ENCODE measurements around the gene SLC12A8. TPM values are rescaled to one million over a fixed set of nuclear protein-coding genes. Genes with fewer than 3 reads are reported as not detected.

SLC12A8 gene
- total and polyA plus RNA-seq, 9 of the 15 experiments (the other 6 are each of a cell fraction or from before 2014, with no cell fraction given): 0.04 to 0.33 (median 0.09) TPM; not detected in 4

DNA sequence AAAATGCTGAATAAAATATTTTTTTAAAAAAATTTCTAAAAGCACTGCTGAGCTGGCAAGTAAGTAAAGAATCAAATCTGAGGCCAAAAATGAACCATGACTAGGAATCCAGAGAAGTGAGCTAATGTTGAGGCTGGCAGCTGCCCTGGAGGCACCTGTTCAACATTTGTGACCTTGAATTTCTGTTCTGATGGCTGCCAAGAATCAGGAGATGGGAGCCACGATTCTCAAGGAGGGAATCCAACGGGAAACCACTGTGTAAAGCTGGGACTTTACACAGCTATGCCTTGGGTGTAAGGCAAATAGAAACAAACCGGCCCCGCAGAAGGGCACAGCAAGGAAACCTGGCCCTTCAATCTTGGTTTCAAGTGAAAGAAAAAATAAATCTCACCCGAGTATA lies 179.4 kb downstream of the SLC12A8 start:
- WGBS (ENCODE audit: insufficient coverage, low coverage, missing lambda C conversion rate): 0% methylated on average over 5 of the region's 5 CpGs
- Histone ChIP-seq H4K20me1 (replicated peaks; ENCODE audit: control insufficient read depth, insufficient read depth, low read length) (no peaks in the 10 kb centered on the region), H3K4me2 (ENCODE audit: insufficient read depth, low read length) (no peak overlapping the region), H3K27me3 (ENCODE audit: control insufficient read depth in 2 of 2, insufficient read depth in 2 of 2, low read length in 2 of 2) (peaks cover 2 to 19% of the 10 kb centered on the region in 2 experiments; a peak in 2 of 5 replicates), H3K9ac (ENCODE audit: insufficient read depth in 1 of 2, low read depth in 2 of 2, low read length in 2 of 2) (no peak overlapping the region), H3K4me3 (no peak overlapping the region), H3K27ac (ENCODE audit: extremely low read depth, low read depth, low read length) (no peak overlapping the region), H2AFZ (ENCODE audit: low read depth, low read length) (no peak overlapping the region), H3K9me1 (ENCODE audit: control insufficient read depth, insufficient read depth, low read length) (no peaks in the 10 kb centered on the region), H3K9me3 (replicated peaks; ENCODE audit: control insufficient read depth, insufficient read depth, low read depth, low read length) (no peaks in the 10 kb centered on the region), H3K4me1 (replicated peaks in 1 of 2; ENCODE audit: control insufficient read depth in 2 of 2, insufficient read depth in 2 of 2, low read length in 2 of 2) (no peaks in the 10 kb centered on the region), H3K36me3 (ENCODE audit: control insufficient read depth, insufficient read depth, low read length) (no peaks in the 10 kb centered on the region), H3K79me2 (ENCODE audit: control insufficient read depth, insufficient read depth, low read length) (no peaks in the 10 kb centered on the region)
- ChIA-PET POLR2A (no interaction called here), CTCF (ENCODE audit: low intra/inter-chr PET ratio) (no interaction called here)
- FAIRE-seq (no peak), DNase-seq (ENCODE audit: extremely low read depth in 1 of 4, low spot score in 3 of 4) (no peak), ATAC-seq (no peak)
- in situ Hi-C loops (cut with MboI) (no loop called here), intact Hi-C loops (cut with micrococcal nuclease) (no loop called here)
- no TSS peak for BruUV-seq (replicated peaks)
- TF ChIP-seq CBFA2T2 (conservative IDR thresholded peaks at IDR 0.05): no peak
- TF ChIP-seq BRD9 (IDR thresholded peaks at IDR 0.05; ENCODE audit: low read depth, partially characterized antibody): no peak
- TF ChIP-seq THRAP3 (IDR thresholded peaks at IDR 0.05; ENCODE audit: borderline replicate concordance): no peak
- TF ChIP-seq, protein P1, sequence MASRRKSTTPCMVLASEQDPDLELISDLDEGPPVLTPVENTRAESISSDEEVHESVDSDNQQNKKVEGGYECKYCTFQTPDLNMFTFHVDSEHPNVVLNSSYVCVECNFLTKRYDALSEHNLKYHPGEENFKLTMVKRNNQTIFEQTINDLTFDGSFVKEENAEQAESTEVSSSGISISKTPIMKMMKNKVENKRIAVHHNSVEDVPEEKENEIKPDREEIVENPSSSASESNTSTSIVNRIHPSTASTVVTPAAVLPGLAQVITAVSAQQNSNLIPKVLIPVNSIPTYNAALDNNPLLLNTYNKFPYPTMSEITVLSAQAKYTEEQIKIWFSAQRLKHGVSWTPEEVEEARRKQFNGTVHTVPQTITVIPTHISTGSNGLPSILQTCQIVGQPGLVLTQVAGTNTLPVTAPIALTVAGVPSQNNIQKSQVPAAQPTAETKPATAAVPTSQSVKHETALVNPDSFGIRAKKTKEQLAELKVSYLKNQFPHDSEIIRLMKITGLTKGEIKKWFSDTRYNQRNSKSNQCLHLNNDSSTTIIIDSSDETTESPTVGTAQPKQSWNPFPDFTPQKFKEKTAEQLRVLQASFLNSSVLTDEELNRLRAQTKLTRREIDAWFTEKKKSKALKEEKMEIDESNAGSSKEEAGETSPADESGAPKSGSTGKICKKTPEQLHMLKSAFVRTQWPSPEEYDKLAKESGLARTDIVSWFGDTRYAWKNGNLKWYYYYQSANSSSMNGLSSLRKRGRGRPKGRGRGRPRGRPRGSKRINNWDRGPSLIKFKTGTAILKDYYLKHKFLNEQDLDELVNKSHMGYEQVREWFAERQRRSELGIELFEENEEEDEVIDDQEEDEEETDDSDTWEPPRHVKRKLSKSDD (conservative IDR thresholded peaks at IDR 0.05; ENCODE audit: low read length): no peak
- TF ChIP-seq ZNF644 (tag; IDR thresholded peaks at IDR 0.05; ENCODE audit: low read depth): no peak
- TF ChIP-seq, protein P2, sequence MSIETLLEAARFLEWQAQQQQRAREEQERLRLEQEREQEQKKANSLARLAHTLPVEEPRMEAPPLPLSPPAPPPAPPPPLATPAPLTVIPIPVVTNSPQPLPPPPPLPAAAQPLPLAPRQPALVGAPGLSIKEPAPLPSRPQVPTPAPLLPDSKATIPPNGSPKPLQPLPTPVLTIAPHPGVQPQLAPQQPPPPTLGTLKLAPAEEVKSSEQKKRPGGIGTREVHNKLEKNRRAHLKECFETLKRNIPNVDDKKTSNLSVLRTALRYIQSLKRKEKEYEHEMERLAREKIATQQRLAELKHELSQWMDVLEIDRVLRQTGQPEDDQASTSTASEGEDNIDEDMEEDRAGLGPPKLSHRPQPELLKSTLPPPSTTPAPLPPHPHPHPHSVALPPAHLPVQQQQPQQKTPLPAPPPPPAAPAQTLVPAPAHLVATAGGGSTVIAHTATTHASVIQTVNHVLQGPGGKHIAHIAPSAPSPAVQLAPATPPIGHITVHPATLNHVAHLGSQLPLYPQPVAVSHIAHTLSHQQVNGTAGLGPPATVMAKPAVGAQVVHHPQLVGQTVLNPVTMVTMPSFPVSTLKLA (conservative IDR thresholded peaks at IDR 0.05): no peak
- TF ChIP-seq TCF7L2 (IDR thresholded peaks at IDR 0.05; ENCODE audit: low read depth, low read length): no peak
- TF ChIP-seq PRPF4 (IDR thresholded peaks at IDR 0.05; ENCODE audit: insufficient read depth, low read depth, low read length, poor library complexity, severe bottlenecking): no peak
- TF ChIP-seq, protein P3, sequence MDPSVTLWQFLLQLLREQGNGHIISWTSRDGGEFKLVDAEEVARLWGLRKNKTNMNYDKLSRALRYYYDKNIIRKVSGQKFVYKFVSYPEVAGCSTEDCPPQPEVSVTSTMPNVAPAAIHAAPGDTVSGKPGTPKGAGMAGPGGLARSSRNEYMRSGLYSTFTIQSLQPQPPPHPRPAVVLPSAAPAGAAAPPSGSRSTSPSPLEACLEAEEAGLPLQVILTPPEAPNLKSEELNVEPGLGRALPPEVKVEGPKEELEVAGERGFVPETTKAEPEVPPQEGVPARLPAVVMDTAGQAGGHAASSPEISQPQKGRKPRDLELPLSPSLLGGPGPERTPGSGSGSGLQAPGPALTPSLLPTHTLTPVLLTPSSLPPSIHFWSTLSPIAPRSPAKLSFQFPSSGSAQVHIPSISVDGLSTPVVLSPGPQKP (CRISPR knock-in tag; IDR thresholded peaks at IDR 0.05): no peak
- no peak for TF ChIP-seq TSC22D4 (tag; IDR thresholded peaks at IDR 0.05)
- TF ChIP-seq, protein P4, sequence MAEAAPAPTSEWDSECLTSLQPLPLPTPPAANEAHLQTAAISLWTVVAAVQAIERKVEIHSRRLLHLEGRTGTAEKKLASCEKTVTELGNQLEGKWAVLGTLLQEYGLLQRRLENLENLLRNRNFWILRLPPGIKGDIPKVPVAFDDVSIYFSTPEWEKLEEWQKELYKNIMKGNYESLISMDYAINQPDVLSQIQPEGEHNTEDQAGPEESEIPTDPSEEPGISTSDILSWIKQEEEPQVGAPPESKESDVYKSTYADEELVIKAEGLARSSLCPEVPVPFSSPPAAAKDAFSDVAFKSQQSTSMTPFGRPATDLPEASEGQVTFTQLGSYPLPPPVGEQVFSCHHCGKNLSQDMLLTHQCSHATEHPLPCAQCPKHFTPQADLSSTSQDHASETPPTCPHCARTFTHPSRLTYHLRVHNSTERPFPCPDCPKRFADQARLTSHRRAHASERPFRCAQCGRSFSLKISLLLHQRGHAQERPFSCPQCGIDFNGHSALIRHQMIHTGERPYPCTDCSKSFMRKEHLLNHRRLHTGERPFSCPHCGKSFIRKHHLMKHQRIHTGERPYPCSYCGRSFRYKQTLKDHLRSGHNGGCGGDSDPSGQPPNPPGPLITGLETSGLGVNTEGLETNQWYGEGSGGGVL (CRISPR knock-in tag; IDR thresholded peaks at IDR 0.05): no peak
- TF ChIP-seq ZNF263 (CRISPR knock-in tag; IDR thresholded peaks at IDR 0.05; ENCODE audit: borderline replicate concordance): no peak
- TF ChIP-seq, protein P5, sequence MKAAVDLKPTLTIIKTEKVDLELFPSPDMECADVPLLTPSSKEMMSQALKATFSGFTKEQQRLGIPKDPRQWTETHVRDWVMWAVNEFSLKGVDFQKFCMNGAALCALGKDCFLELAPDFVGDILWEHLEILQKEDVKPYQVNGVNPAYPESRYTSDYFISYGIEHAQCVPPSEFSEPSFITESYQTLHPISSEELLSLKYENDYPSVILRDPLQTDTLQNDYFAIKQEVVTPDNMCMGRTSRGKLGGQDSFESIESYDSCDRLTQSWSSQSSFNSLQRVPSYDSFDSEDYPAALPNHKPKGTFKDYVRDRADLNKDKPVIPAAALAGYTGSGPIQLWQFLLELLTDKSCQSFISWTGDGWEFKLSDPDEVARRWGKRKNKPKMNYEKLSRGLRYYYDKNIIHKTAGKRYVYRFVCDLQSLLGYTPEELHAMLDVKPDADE (conservative IDR thresholded peaks at IDR 0.05; ENCODE audit: control insufficient read depth, low read depth, low read length): no peak
- TF ChIP-seq FOXP1 (CRISPR knock-in tag; IDR thresholded peaks at IDR 0.05): no peak
